C4-2B (cell line): ENCODE data around the gene ASIC4.

Experiments used
- H3K27ac ChIP-seq: fragments of 450-650 bp; 2 replicates; pipeline ENCODE4 v1.5.1; 2017
- CTCF ChIP-seq: fragments of 450-650 bp; conservative IDR thresholded peaks from 2 replicates; pipeline ENCODE4 v1.5.1; 2017; ENCODE audit warnings: mild to moderate bottlenecking
- ZFX ChIP-seq: fragments of 450-650 bp; IDR thresholded peaks from 2 replicates; pipeline ENCODE4 v1.6.1; 2017

ASIC4 gene

GRCh38 chr2:219470429-219470828, 43.9 kb upstream of the ASIC4 start:
- no peak overlapping the region for H3K27ac ChIP-seq

GRCh38 chr2:219471476-219472371, 42.6 kb upstream of the ASIC4 start:
- TF ChIP-seq CTCF = no peak
- no peak for TF ChIP-seq ZFX
- no peak overlapping the region for H3K27ac ChIP-seq

More at GRCh38 chr2:219470429-219470828, 43.9 kb upstream of the ASIC4 start:
- TF ChIP-seq ZFX (no peak), CTCF (no peak)

GRCh38 chr2:219472629-219473187, 41.6 kb upstream of the ASIC4 start:
- H3K27ac ChIP-seq = no peak overlapping the region
- TF ChIP-seq ZFX (no peak), CTCF (no peak)

- H3K27ac ChIP-seq = no peak overlapping the region
- no peak for TF ChIP-seq ZFX
- TF ChIP-seq CTCF = no peak
These were observed 40.8 kb upstream of the ASIC4 start for GRCh38 chr2:219473511-219473910.

- H3K27ac ChIP-seq = no peak overlapping the region
- no peak for TF ChIP-seq ZFX
- no peak for TF ChIP-seq CTCF
These were observed 39.8 kb upstream of the ASIC4 start for GRCh38 chr2:219474285-219475060.

- H3K27ac ChIP-seq = no peak overlapping the region
- TF ChIP-seq CTCF (no peak), ZFX (no peak)
These were observed 39.0 kb upstream of the ASIC4 start for GRCh38 chr2:219475278-219475677.
